Fibroblast of skin of right biceps (primary cell): ENCODE data around the gene LRRC4.

Experiments
- DNase-seq: peaks from one replicate; pipeline ENCODE4 v3.0.0-alpha.2; 2013

LRRC4 gene

GRCh38 chr7:128059143-128059988 lies 28.1 kb upstream of the LRRC4 start:
- DNase-seq = no peak

DNA sequence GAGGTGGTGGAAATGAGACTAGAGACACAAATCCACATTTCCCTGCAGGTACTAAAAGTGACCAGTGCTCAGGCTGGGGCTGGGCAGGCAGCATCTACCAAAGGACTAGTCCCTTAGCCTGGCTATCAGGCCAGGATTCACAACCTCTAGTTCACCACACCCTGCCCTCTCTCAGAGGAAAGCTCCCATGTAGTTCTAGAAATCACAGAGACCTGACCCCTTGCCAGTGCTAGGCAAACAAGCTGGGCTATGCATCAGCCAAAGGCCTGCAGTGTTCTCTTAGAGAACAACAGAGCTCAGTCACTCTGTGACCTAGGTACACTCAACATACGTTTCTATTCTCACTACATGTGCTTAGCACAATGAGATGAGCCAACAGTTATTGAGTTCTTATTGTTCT lies 26.7 kb upstream of the LRRC4 start:
- DNase-seq = no peak

GRCh38 chr7:128056901-128057300 lies 25.7 kb upstream of the LRRC4 start:
- DNase-seq = peak; percentile 91

- DNase-seq = peak; percentile 59
Measured at GRCh38 chr7:128055637-128056036, 24.4 kb upstream of the LRRC4 start.

GRCh38 chr7:128054511-128054910 lies 23.3 kb upstream of the LRRC4 start:
- no peak for DNase-seq

GRCh38 chr7:128053991-128054390 lies 22.8 kb upstream of the LRRC4 start:
- DNase-seq = no peak

DNA sequence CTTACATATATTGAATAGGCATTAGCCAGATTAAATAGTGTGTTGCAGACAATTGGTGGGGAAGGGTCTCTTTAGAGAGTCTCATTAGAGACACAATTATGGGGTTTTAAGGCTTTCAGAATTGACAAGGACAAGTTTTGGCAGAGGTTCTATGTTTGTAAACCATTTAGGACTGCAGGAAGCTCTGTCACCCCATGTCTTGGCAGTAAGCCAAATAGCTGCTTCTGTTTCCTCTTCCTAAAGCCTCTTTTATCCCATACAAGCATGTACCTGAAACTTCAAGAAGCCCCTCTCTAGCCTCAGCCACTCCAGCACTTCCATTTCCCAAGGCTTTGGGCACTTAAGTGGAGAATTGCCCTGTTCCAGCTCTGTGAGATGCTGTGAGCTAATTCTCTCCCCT lies 21.8 kb upstream of the LRRC4 start:
- DNase-seq = peak; percentile 56

DNA sequence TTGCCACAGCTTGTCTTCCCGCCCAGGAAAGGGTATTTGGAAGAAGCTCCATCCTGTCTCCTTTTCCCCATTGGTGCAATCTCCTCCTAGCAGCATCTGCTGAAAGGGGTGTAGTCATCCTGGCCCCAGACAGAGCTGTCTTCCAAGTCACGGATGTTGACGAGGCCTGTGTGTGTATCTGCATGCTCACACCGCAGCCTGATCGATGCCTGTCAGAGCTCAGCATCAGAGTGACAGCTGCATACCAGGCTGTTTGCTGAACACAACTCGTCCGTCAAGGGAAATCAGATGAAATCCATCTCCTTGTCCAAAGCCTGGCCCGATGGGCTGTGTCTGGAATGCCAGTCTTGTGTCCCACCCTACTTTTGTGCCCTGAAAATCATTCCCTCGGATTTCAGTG lies 21.2 kb upstream of the LRRC4 start:
- no peak for DNase-seq

- peak; percentile 53 for DNase-seq
Measured at GRCh38 chr7:128045766-128046165, 14.5 kb upstream of the LRRC4 start.

GRCh38 chr7:128045158-128045557 lies 13.9 kb upstream of the LRRC4 start:
- DNase-seq = no peak

DNA sequence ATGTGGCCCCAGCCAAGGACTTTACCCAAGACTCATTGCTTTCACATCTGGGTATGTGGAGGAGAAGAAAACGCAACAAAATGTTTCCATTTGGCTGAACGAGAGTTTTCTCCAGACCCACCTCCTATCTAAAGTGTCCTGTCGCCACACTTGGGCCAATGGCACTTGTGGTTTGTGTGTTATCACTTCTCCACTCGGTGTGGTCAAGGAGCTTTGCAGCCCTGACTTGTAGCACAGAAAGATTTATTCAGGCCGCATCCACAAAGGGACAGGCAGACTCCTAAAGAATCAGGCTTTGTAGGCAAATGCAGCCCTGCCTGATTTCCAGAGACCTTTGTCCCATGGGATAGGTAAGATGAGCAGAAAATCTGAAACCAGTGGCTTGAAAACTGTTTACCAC lies 12.8 kb upstream of the LRRC4 start:
- DNase-seq = no peak

DNA sequence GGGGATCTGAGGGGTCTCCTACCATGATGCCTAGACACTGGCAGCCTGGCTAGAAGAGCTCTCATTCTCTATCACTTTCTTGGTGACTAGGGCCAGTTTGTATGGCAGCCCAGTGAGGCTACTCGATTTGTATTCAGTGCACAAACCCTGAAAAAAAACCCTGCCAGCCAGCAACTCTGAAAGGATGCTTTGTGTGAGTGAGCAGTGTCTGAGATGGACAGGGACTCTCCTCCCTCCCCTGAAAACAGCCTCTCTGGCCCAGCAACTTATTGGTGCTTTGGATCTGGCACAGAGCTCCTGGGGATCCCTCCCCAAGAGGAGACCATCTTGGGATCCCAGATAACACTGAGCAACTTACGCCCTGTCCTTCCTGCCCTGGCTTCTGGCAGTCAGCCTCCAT lies 10.8 kb upstream of the LRRC4 start:
- DNase-seq = no peak

- DNase-seq = peak; percentile 65
Measured at GRCh38 chr7:128041203-128041602, 10.0 kb upstream of the LRRC4 start.

DNA sequence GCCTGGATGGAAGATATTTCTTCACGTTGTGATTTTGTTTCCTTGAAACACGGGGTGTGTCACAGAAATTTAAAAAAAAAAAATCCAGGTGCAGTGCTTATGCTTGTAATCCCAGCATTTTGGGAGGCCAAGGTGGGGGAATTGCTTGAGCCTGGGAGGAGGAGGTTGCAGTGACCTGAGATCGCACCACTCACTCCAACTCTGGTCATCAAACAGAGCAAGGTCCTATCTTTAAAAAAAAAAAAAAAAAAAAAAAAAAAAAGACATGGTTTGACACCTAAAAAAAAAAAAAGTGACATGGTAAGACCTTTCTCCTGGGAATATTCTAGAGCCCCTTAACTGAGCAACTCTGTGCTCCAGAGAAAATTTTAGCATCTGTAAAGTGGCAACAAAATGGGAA lies 9.0 kb upstream of the LRRC4 start:
- DNase-seq = no peak

DNA sequence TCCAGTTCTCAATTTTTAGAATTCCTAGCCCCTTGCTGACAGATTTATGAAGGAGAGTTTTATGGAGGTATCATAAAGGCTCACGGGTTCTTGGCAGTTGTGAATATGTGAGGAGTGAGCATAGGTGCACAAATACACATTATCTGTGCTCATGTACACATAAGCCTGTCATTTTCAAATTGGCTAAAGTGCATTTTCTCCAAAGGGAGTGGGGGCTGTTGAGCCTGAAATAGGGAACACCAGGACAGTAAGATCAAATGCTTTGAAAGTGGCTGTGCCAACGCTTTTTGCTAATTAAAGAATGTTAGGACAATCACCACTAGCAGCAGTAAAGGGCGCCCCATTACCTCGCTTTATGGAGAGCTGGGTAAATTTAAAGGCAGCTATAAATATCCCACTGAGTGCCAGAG lies 8.3 kb upstream of the LRRC4 start:
- DNase-seq = no peak

DNA sequence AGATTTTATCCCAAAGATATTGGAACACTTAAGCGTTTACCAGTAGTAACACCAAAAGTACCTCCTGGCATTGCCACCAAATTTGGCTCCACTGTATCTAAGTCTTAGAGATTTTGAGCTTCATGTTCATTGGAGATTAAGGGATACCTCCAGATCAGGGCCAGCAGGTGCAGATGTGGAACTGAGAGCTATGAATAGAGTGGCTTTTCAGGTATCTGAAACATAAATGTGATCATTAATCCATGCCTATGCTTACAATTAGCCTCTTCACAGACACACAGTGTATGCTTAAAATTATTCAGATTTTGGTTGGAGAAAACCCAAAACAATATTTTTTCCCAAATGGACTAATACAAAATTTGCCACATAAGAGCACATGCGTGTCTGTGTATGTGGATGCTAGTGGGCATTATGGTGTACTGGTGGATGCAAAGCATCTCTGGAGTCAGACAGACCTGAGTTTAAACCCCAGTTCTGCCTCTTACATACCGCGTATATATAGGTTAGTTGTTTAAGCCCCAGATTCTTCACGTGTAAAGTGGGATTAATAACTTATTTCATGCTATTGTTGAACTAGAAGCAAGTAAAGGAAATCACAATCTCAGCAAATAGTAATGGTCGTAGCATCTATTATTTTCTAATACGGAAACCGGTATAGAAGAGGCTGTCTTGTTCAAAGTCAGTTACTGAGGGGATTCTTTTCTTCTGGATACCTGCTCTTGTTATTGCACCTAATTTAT lies 6.8 kb upstream of the LRRC4 start:
- DNase-seq = no peak

DNA sequence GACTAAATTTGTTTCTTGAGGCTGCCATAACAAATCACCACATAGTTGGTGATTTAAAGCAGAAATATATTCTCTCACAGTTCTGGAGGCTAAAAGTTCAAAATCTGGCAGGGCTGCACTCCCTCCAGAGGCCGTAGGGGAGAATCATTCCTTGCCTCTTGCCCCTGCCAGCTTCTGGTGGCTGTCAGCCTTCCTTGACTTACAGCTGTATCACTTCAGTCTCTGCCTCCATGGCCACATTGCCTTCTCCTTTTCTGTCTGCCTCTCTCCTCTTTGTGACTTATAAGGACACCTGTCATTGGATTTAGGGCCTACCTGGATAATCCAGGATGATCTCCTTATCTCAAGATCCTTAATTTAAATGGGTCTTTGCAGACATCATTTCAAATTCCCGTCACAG lies 5.8 kb upstream of the LRRC4 start:
- DNase-seq = no peak

DNA sequence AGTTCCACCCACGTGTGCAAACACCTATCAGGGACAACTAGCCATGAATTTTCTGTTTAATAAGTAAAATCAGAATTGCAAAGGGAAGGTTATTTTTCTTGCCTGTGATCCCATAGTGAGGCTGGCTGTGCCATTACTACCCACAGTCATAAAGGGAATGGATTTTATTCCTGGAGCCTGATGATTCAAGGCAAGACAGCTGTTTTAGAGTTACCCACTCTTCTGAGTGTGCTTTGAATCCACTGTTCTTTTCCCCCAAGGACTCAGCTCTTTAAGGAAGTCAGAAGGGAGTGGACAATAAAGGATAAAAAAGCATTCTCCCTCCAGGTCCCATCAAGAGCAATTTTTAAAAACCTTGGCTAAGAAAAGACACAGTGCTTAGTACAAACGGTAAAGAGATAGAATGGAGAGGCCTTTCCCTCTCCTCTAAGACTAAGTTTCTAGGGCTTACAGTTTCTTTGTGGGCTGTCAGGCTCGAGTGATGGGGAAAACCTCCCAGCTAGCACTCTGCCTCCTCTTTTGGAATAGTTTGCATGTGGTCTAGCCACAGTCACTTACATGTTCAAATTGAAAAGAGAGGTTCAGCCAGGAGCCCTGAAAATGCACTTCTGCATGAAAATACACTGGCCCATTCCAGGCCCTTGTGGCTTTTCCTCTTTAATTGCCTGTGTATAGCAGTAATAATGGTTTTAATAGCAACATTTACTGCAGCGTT lies 5.1 kb upstream of the LRRC4 start:
- DNase-seq = no peak

GRCh38 chr7:128035712-128036111 lies 4.5 kb upstream of the LRRC4 start:
- DNase-seq = peak; percentile 30

GRCh38 chr7:128034825-128035224 lies 3.6 kb upstream of the LRRC4 start:
- DNase-seq = no peak

DNA sequence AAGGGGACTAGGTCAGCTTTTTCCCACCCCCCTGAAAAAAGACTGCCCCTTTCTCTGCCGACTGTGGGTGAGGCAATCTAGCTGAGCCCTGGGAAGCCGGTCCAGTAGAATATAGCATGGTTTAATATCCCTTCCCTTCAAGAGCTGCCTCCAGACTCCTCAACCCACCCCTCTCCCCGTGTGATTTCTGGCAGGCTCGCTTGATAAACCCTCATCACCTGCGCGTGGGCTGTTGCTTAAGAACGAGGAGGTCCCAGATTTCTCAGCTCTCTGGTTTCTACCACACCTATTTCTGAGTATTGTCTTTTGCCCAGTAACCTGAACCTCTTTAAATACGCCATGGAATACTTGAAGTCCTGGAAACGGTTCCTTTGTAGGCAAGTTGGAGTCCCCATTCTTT lies 2.0 kb upstream of the LRRC4 start:
- DNase-seq = no peak

GRCh38 chr7:128032605-128033235 lies 1.5 kb upstream of the LRRC4 start:
- DNase-seq = peak; percentile 30

DNA sequence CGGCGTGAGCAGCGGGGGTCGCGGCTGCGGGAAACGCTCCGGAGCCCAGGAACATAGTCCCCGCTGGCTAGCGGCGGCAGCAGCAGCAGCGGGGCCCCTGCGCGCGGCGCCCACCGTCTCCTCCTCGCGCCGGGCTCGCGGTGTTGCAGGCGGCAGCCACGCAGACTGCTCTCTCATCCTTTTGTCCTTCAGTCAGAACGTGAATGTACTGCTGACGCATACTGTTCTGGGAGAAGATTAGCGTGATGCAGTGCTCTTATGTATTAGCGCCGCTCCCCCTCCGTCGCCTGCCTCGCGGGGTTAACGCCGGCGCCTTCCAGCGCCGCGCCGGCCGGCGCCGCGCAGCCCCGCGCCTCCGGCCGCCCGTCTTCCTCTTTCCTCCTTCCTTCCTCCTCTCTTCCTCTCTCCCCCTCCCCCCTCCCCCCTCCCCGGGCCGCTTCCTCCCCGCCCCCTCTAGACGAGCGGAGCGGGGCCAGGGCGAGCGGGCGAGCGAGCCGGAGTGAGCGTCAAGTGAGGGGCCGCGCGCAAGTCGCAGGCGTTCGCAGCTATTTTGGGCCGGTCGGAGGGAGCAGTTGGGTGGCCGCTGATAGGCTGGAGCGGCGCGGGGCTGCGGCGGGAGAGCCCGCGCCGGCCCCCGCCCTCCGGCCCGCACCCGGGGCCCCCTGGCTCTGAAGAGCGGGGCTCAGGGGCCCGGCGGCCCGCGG lies 816 bp upstream of the LRRC4 start:
- peak; percentile 94 for DNase-seq
